Measurements from ENCODE around the gene APPL2.

APPL2 gene, protein sequence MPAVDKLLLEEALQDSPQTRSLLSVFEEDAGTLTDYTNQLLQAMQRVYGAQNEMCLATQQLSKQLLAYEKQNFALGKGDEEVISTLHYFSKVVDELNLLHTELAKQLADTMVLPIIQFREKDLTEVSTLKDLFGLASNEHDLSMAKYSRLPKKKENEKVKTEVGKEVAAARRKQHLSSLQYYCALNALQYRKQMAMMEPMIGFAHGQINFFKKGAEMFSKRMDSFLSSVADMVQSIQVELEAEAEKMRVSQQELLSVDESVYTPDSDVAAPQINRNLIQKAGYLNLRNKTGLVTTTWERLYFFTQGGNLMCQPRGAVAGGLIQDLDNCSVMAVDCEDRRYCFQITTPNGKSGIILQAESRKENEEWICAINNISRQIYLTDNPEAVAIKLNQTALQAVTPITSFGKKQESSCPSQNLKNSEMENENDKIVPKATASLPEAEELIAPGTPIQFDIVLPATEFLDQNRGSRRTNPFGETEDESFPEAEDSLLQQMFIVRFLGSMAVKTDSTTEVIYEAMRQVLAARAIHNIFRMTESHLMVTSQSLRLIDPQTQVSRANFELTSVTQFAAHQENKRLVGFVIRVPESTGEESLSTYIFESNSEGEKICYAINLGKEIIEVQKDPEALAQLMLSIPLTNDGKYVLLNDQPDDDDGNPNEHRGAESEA

DNA sequence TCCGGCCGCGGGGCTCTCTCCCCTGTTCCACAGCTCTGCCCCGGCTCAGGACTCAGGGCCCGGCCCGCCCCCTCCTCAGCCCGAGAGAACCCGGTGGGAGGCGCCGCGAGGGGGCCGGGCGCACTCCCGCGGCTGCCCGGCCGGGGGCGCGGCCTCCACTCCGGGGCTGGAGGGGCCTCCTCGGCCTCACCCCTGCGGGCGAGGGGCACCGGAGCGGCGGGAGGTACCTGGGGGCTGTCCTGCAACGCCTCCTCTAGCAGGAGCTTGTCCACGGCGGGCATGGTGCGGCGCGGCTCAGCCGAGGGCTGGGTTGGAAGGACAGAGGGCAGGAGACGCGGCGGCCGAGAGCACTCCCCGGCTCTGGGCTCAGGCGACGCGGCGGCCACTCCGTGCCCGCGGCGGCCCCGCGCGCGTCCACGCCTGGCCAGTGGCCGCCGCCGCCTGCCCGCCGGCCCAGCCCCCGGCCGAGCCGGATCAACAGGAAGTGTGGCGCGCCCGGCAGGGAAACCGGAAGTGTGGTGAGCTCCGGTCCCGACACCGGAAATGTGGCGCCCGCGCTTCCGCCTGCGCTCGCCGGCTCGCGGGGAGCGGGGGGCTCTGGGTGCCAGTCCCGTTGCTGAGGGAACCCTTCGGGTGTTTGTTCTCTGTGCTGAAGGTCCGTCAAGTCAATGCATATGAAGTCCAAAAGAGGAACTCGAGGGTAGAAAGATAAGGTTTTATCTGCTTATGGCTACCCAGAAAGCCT lies at the start of gene APPL2:
Gene APPL2, minus strand, starts transcription at position 443 of the 745 bp plus-strand sequence. Its CDS starts 162 bp downstream, at position 281.
- H3K4me3 ChIP-seq (ENCODE audit: low read length): peak within 1 kb of the TSS; percentile 86
- DNase-seq (ENCODE audit: low read depth): peak; percentile 84
- TF ChIP-seq CTCF (IDR thresholded peaks at IDR 0.05; ENCODE audit: insufficient read depth, low read depth, low read length, missing control alignments): no peak

DNA sequence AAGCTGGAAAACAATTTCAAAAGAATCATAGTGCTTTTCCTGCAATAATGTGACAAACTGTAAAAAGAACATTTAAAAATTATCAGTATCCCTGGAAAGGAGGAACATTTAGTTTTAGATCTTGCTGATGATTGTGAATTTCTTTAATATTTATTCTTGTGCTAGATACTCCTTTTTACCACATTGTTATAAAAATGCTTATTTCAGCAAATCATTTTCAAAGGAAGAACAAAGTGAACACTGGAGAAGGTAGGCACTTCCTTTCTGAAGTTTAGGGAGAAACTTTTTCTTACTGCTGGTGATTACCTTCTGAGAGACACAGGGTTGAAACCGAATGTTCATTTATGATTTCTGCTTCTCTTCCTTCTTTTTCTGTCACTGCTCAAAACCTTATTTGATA lies 49.4 kb upstream of the APPL2 start:
- DNase-seq (ENCODE audit: low read depth): no peak
- H3K4me3 ChIP-seq (ENCODE audit: low read length): no peak overlapping the region
- TF ChIP-seq CTCF (IDR thresholded peaks at IDR 0.05; ENCODE audit: insufficient read depth, low read depth, low read length, missing control alignments): no peak

- DNase-seq (ENCODE audit: low read depth): no peak
- no peak overlapping the region for H3K4me3 ChIP-seq (ENCODE audit: low read length)
- peak; percentile 4 for TF ChIP-seq CTCF (IDR thresholded peaks at IDR 0.05; ENCODE audit: insufficient read depth, low read depth, low read length, missing control alignments)
These were observed 45.7 kb upstream of the APPL2 start for GRCh38 chr12:105281694-105282049.

DNA sequence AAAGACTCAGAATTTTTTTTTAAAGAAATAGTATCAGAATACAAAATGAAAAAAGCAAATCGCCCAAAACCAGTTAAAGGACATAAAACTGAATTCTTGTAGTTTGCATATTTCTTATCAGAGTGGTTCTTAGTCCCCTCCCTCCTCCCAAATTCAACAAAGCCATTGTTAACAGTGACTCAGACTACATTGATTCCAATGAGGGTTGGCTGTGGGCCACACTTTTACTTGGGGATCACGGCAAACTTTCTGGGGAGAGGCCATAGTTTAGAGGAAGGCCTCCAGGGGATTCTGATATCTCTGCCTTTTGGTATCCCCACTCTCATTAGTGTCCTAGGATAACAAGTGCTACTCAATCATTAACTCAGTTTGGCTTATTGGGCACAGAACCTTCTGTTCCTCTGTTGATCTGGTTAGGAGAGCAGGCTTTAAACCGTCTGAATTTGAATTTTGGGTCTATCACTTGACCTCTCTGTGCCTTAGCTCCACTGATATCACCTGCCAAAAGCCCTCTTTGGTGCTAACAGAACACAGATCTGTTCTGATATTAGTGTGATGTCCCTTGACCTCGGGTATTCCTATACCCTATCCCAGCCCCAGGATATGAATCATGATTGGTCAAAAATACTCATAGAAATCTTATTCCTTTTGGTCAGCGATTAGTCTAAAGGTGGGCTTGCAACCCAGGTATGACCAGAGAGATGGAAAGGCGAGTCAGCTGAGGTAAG lies 45.2 kb upstream of the APPL2 start:
- DNase-seq (ENCODE audit: low read depth): no peak
- no peak overlapping the region for H3K4me3 ChIP-seq (ENCODE audit: low read length)
- TF ChIP-seq CTCF (IDR thresholded peaks at IDR 0.05; ENCODE audit: insufficient read depth, low read depth, low read length, missing control alignments): no peak

DNA sequence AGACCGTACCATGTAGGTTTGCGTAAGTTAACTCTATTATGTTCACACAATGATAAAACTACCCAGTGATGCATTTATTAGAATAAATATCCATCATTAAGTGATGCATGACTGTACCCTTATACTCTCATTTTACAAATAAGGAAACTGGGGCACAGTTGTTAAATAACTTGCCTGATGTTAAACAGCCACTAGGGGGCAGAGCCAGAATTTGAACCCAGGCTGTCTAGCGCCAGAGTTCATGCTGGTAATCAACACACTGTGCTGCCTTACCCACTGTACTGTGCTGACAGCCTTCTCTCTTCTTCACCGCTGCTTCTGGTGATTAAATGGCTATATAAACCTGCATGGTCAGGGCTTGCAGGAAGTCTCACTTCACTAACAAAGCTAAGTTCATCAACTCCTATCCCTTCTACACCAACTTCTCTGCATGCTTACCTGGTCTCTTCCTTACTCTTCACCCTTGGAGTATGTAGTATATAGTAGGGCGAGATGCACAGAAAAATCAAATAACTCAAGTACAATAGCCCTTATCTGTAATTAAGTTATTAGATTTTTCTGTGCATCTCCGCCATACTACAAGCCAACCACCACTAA lies 43.6 kb upstream of the APPL2 start:
- peak; percentile 49 for DNase-seq (ENCODE audit: low read depth)
- peak; percentile 48 for TF ChIP-seq CTCF (IDR thresholded peaks at IDR 0.05; ENCODE audit: insufficient read depth, low read depth, low read length, missing control alignments)
- H3K4me3 ChIP-seq (ENCODE audit: low read length): no peak overlapping the region

DNA sequence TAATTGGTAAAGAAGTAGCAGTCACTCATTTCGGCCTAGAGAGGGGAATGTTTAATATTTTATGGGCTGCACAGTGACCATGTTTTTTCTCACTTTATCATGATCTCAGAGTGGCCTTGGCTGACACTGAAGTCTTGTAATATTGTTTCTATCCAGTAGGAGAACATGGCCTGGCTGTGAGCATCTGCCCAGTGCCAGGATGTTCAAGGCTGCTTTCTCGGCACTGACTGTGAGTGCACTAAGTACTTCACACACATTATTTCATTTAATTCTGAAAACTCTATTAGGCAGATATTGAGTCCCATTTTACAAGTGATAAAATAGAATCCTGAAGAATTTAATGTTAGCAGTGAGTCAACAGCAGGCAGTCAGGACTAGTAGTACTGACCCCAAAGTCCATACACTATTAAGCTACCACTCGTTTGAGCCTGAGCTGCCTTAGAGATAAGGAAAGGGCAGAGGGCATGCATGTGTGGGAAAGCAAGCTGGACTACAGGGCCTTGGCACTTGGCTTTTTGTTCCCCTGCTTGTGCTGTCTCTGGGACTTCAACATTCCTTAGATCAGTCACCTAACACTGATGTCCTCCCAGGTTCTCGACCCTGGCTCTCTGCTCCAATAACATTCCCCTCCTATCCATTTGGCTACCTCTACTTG lies 42.2 kb upstream of the APPL2 start:
- H3K4me3 ChIP-seq (ENCODE audit: low read length): no peak overlapping the region
- peak; percentile 19 for TF ChIP-seq CTCF (IDR thresholded peaks at IDR 0.05; ENCODE audit: insufficient read depth, low read depth, low read length, missing control alignments)
- DNase-seq (ENCODE audit: low read depth): no peak
